Immature natural killer cell (primary cell): ENCODE measurements around the gene ATAD3A. TPM values are rescaled to one million over a fixed set of nuclear protein-coding genes. Genes with fewer than 3 reads are reported as not detected.

ENCODE experiments used
- DNase-seq, 3 donors: peaks; one replicate each; pipeline ENCODE4 v3.0.0; 2022; ENCODE audit warnings: mixed read lengths in 1 of 3
- H3K27ac Mint-ChIP-seq, 6 donors: one replicate each; pipeline ENCODE4 v1.8.0; 2020; ENCODE audit warnings: mixed read lengths in 6 of 6, mild to moderate bottlenecking in 5 of 6, inconsistent platforms in 4 of 6, moderate library complexity in 3 of 6
- H3K27me3 Mint-ChIP-seq, 3 donors: one replicate each; pipeline ENCODE4 v1.8.0; 2020 to 2021; ENCODE audit warnings: low read depth in 3 of 3, mild to moderate bottlenecking in 3 of 3, mixed read lengths in 3 of 3, moderate library complexity in 3 of 3, inconsistent platforms in 1 of 3
- H3K36me3 Mint-ChIP-seq, 3 donors: one replicate each; pipeline ENCODE4 v1.8.0; 2020; ENCODE audit warnings: mixed read lengths in 3 of 3, inconsistent platforms in 2 of 3, mild to moderate bottlenecking in 2 of 3
- H3K4me1 Mint-ChIP-seq, 2 donors: one replicate each; pipeline ENCODE4 v1.8.0; 2020; ENCODE audit warnings: inconsistent platforms in 2 of 2, mild to moderate bottlenecking in 2 of 2, mixed read lengths in 2 of 2, moderate library complexity in 1 of 2
- H3K4me3 Mint-ChIP-seq, 5 donors: one replicate each; pipeline ENCODE4 v1.8.0; 2020; ENCODE audit warnings: mild to moderate bottlenecking in 5 of 5, mixed read lengths in 5 of 5, inconsistent platforms in 3 of 5, moderate library complexity in 3 of 5
- H3K9me3 Mint-ChIP-seq, 6 donors: one replicate each; pipeline ENCODE4 v1.8.0; 2020; ENCODE audit warnings: mild to moderate bottlenecking in 6 of 6, mixed read lengths in 6 of 6, inconsistent platforms in 4 of 6, moderate library complexity in 3 of 6
- polyA plus RNA-seq, 3 donors: library from polyadenylated mRNA; unstranded; fragments of 300-500 nt; fragmentation: Illumina TruSeq; gene quantifications; one replicate each; pipeline ENCODE4 v1.2.3, GENCODE V29; 2021

ATAD3A gene
- polyA plus RNA-seq, 3 donors from 2014 or later, result 6.4 to 14.5 (median 7.3) TPM

DNA sequence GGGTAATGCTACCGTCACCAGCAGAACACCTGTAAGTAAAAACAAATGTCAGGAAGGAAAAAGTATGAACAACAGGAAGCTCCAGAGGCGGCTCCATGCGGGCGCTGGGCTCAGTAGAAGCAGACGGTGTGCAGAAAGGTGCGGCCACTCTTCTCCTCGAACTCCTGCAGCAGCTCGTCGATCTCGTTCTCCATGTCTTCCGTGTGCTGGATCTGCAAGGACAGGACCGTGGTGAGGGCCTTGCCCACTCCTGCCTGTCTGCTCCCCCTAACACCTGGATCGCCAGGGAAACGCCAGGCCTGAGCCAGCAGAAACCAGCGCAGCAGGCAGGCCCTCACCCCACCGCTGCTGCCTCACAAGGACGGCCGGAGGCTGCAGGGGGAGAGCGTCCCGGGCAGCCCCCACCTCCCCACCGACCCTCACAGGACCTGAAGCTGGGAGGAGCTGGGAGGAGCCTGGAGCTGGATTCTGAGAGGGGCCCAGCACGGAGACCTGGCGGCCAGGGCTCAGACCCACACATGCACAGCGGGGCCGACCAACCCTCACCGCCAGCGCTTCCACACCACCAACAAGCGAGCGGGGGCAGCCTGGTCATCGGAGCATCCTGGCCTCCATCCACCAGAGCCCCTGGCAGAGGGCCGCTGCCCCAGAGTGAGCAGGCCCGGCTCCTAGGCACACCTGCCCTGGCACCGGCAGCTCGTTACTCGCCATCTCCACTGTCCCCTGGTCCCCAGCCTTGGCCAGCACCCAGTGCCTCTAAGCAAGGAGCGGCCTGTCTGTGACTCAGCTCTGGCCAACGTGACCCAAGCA is 30.2 kb downstream of the ATAD3A start:
- DNase-seq, result no peak
- H3K4me3 Mint-ChIP-seq, result peak overlapping the region; percentile 10 to 64 (median 57)
- peaks cover 0 to 3% (median 1%) of the 10 kb centered on the region in 3 donors for H3K27me3 Mint-ChIP-seq
- peaks cover 0 to 5% (median 4%) of the 10 kb centered on the region in 3 donors for H3K36me3 Mint-ChIP-seq
- H3K4me1 Mint-ChIP-seq, result peaks cover 0 to 1% of the 10 kb centered on the region in 2 donors
- no peaks in the 10 kb centered on the region for H3K9me3 Mint-ChIP-seq
- peak overlapping the region in 1 of 6 donors; percentile 67 for H3K27ac Mint-ChIP-seq

GRCh38 chr1:1542766-1543705 is 31.1 kb downstream of the ATAD3A start:
- H3K36me3 Mint-ChIP-seq, result peaks cover 0 to 5% (median 4%) of the 10 kb centered on the region in 3 donors
- H3K27me3 Mint-ChIP-seq, result peaks cover 0 to 3% (median 1%) of the 10 kb centered on the region in 3 donors
- H3K4me3 Mint-ChIP-seq, result peak overlapping the region in 1 of 5 donors; percentile 47
- no peak for DNase-seq
- H3K27ac Mint-ChIP-seq, result no peak overlapping the region
- no peaks in the 10 kb centered on the region for H3K9me3 Mint-ChIP-seq
- H3K4me1 Mint-ChIP-seq, result peaks cover 0 to 1% of the 10 kb centered on the region in 2 donors

GRCh38 chr1:1543706-1544099 is 31.7 kb downstream of the ATAD3A start:
- Mint-ChIP-seq H3K4me1 (peaks cover 0 to 1% of the 10 kb centered on the region in 2 donors), H3K9me3 (no peaks in the 10 kb centered on the region), H3K27ac (no peak overlapping the region), H3K27me3 (peaks cover 0 to 3% (median 0%) of the 10 kb centered on the region in 3 donors), H3K36me3 (peaks cover 0 to 5% (median 4%) of the 10 kb centered on the region in 3 donors), H3K4me3 (no peak overlapping the region)
- DNase-seq, result no peak

DNA sequence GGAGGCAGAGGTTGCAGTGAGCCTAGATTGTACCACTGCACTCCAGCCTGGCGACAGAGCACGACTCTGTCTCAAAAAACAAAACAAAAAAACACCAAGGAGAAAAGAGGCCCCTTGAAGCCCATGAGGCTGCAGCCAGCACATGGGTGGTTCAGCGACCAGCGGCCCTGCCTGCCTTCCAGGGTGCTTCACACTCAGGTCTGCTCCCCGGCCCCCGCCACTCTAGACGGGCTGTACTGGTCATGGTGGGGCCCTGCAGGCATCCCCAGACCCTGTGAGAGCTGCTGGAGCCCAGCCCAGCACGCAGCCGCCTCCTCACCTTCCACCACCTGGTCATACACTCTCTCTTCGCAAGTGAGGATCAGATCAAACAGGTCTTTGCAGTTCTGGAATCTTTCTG is 32.6 kb downstream of the ATAD3A start:
- no peak for DNase-seq
- Mint-ChIP-seq H3K27me3 (peaks cover 0 to 3% (median 0%) of the 10 kb centered on the region in 3 donors), H3K4me3 (no peak overlapping the region), H3K36me3 (peaks cover 0 to 5% (median 4%) of the 10 kb centered on the region in 3 donors), H3K9me3 (no peaks in the 10 kb centered on the region), H3K27ac (no peak overlapping the region), H3K4me1 (peaks cover 0 to under 1% of the 10 kb centered on the region in 2 donors)

GRCh38 chr1:1545946-1546737 is 34.2 kb downstream of the ATAD3A start:
- Mint-ChIP-seq H3K27me3 (peaks cover 0 to 3% (median 0%) of the 10 kb centered on the region in 3 donors), H3K27ac (no peak overlapping the region), H3K4me3 (no peak overlapping the region), H3K9me3 (no peaks in the 10 kb centered on the region), H3K4me1 (no peaks in the 10 kb centered on the region), H3K36me3 (peaks cover 0 to 5% (median 4%) of the 10 kb centered on the region in 3 donors)
- no peak for DNase-seq

GRCh38 chr1:1547011-1547410 is 35.0 kb downstream of the ATAD3A start:
- Mint-ChIP-seq H3K9me3 (no peaks in the 10 kb centered on the region), H3K36me3 (no peaks in the 10 kb centered on the region), H3K27me3 (no peaks in the 10 kb centered on the region), H3K4me1 (no peaks in the 10 kb centered on the region), H3K27ac (no peak overlapping the region), H3K4me3 (no peak overlapping the region)
- DNase-seq, result no peak

GRCh38 chr1:1547476-1547875 is 35.5 kb downstream of the ATAD3A start:
- no peaks in the 10 kb centered on the region for H3K9me3 Mint-ChIP-seq
- H3K36me3 Mint-ChIP-seq, result no peaks in the 10 kb centered on the region
- H3K27ac Mint-ChIP-seq, result no peak overlapping the region
- no peaks in the 10 kb centered on the region for H3K27me3 Mint-ChIP-seq
- H3K4me1 Mint-ChIP-seq, result no peaks in the 10 kb centered on the region
- no peak overlapping the region for H3K4me3 Mint-ChIP-seq
- no peak for DNase-seq

DNA sequence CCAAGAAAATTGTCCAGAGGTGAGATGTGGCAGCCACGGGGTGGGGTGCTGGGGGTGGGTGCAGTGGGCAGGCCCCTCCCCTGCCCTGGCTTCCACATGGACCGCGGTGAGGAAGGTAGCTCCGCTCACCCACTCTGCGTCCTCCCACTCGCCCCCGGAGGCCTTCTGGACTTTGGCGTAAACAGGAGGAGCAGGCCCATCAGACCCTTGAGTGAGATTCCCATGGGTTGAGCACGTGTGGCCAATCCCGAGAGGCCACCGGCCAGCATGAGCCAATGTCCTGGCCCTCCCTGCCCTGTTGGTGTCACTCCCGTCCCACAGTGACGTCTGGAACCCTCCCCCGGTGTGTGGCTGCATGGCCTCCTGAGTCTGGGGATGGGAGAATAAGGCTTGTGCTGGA is 36.6 kb downstream of the ATAD3A start:
- Mint-ChIP-seq H3K27ac (no peak overlapping the region), H3K4me1 (no peaks in the 10 kb centered on the region), H3K36me3 (no peaks in the 10 kb centered on the region), H3K9me3 (no peaks in the 10 kb centered on the region), H3K4me3 (no peak overlapping the region), H3K27me3 (no peaks in the 10 kb centered on the region)
- no peak for DNase-seq

- Mint-ChIP-seq H3K27ac (no peak overlapping the region), H3K27me3 (no peaks in the 10 kb centered on the region), H3K9me3 (no peaks in the 10 kb centered on the region), H3K4me3 (no peak overlapping the region), H3K4me1 (peaks cover 0 to 3% of the 10 kb centered on the region in 2 donors), H3K36me3 (no peaks in the 10 kb centered on the region)
- no peak for DNase-seq
Observed at GRCh38 chr1:1550087-1550486, 38.1 kb downstream of the ATAD3A start.

GRCh38 chr1:1550591-1551432 is 38.9 kb downstream of the ATAD3A start:
- no peaks in the 10 kb centered on the region for H3K9me3 Mint-ChIP-seq
- H3K4me1 Mint-ChIP-seq, result peaks cover 0 to 3% of the 10 kb centered on the region in 2 donors
- DNase-seq, result no peak
- H3K36me3 Mint-ChIP-seq, result no peaks in the 10 kb centered on the region
- H3K27ac Mint-ChIP-seq, result no peak overlapping the region
- no peak overlapping the region for H3K4me3 Mint-ChIP-seq
- no peaks in the 10 kb centered on the region for H3K27me3 Mint-ChIP-seq

GRCh38 chr1:1551524-1552262 is 39.7 kb downstream of the ATAD3A start:
- Mint-ChIP-seq H3K9me3 (no peaks in the 10 kb centered on the region), H3K27me3 (no peaks in the 10 kb centered on the region), H3K36me3 (no peaks in the 10 kb centered on the region), H3K4me1 (peaks cover 0 to 3% of the 10 kb centered on the region in 2 donors), H3K4me3 (no peak overlapping the region), H3K27ac (peak overlapping the region in 1 of 6 donors; percentile 39)
- no peak for DNase-seq

DNA sequence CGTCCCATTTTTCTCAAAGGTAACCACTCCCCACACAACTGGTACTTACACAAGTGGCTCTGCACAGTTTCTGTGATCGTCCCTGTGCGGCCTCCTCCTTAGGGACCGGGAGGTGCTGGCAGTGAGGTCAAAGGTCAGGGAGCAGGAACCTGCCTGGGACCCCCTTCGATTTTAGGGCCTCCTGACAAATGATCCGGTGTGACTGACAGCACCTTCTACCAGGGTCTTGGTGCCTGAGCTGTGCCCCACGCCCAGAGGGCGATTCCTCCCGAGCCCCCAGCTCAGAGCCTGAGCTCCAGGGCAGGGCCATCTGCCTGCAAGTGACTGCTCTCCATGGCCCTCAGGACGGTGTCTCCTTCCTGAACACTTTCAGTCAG is 40.3 kb downstream of the ATAD3A start:
- Mint-ChIP-seq H3K27ac (peak overlapping the region in 1 of 6 donors; percentile 34), H3K9me3 (no peaks in the 10 kb centered on the region), H3K27me3 (no peaks in the 10 kb centered on the region), H3K36me3 (no peaks in the 10 kb centered on the region), H3K4me3 (no peak overlapping the region), H3K4me1 (peaks cover 0 to 3% of the 10 kb centered on the region in 2 donors)
- DNase-seq, result no peak
